GM12878 (cell line): ENCODE data around the gene PAQR5. TPM values are rescaled to one million over a fixed set of nuclear protein-coding genes. Genes with fewer than 3 reads are reported as not detected.

Experiments
- ATAC-seq: fragments of 200-7000 bp; cut with Tn5 transposase; 3 replicates; pipeline ENCODE4 v1.9.1; 2020; ENCODE audit warnings: mild to moderate bottlenecking, moderate library complexity
- Bru-seq: library from RNA; stranded (reverse); fragments of 400-500 nt; gene quantifications from one replicate; lab custom pipeline; 2021; lab: Mats Ljungman, UMichigan
- BruChase-seq, 2 experiments: library from RNA; stranded (reverse); fragments of 400-500 nt; gene quantifications; one replicate each; lab custom pipeline; 2021; lab: Mats Ljungman, UMichigan
- BruUV-seq: library from RNA; stranded (reverse); fragments of 400-500 nt; replicated peaks from 2 replicates; lab custom pipeline; 2021; lab: Mats Ljungman, UMichigan
- CTCF ChIA-PET: fragments of 300-600 bp; sonication (Branson Sonifier 250); formaldehyde crosslinking; extraction: SDS; loops from one replicate; lab custom pipeline; 2021; ENCODE audit warnings: inconsistent platforms; lab: Yijun Ruan, JAX
- POLR2A ChIA-PET: fragments of 350-600 bp; formaldehyde crosslinking; extraction: SDS; loops from one replicate; lab custom pipeline; 2021; ENCODE audit warnings: inconsistent platforms; lab: Charles Lee
- RAD21 ChIA-PET: fragments of 300-600 bp; sonication (Branson Sonifier 250); formaldehyde crosslinking; loops from one replicate; lab custom pipeline; 2023; ENCODE audit warnings: antibody characterized with exemption; ENCODE audit not compliant: unreplicated experiment; lab: Charles Lee
- SMC1A ChIA-PET: fragments of 300-600 bp; sonication (Branson Sonifier 250); formaldehyde crosslinking; loops from one replicate; lab custom pipeline; 2023; ENCODE audit not compliant: unreplicated experiment, uncharacterized antibody; lab: Charles Lee
- DNase-seq: peaks from one replicate; pipeline ENCODE4 v3.0.0-alpha.2; 2011; ENCODE audit warnings: low read depth, low spot score
- FAIRE-seq: peaks from 3 replicates; lab custom pipeline; 2011; peaks lifted over from hg19 to GRCh38; lab: Jason Lieb, UNC
- H2AFZ ChIP-seq: 2 replicates; pipeline ENCODE4 v1.6.0; 2011; ENCODE audit warnings: low read depth, low read length, control low read depth; ENCODE audit not compliant: control insufficient read depth
- H3K27ac ChIP-seq: 2 replicates; pipeline ENCODE4 v1.5.1; 2011; ENCODE audit warnings: control low read depth; ENCODE audit not compliant: control insufficient read depth, insufficient read depth
- H3K27me3 ChIP-seq, 2 experiments: replicated peaks in 1 of 2; 2 replicates each; pipeline versions ENCODE4 v1.6.0 to v1.6.1; 2011; ENCODE audit warnings: low read length in 1 of 2; ENCODE audit not compliant: control insufficient read depth in 2 of 2, insufficient read depth in 2 of 2
- H3K36me3 ChIP-seq, 2 experiments: 2 replicates each; pipeline ENCODE4 v1.5.1; 2011; ENCODE audit warnings: low read length in 1 of 2; ENCODE audit not compliant: control insufficient read depth in 2 of 2, insufficient read depth in 2 of 2
- H3K4me1 ChIP-seq: 2 replicates; pipeline ENCODE4 v1.6.1; 2011; ENCODE audit warnings: mild to moderate bottlenecking, low read length, moderate library complexity, mixed read lengths; ENCODE audit not compliant: control insufficient read depth, insufficient read depth
- H3K4me2 ChIP-seq: 2 replicates; pipeline ENCODE4 v1.6.0; 2011; ENCODE audit warnings: control low read depth; ENCODE audit not compliant: control insufficient read depth, insufficient read depth
- H3K4me3 ChIP-seq: fragments of 200-600 bp; sonication (generic); 2 replicates; pipeline ENCODE4 v1.5.1; 2016
- H3K79me2 ChIP-seq: 2 replicates; pipeline ENCODE4 v1.6.0; 2011; ENCODE audit warnings: low read length; ENCODE audit not compliant: control insufficient read depth, insufficient read depth
- H3K9ac ChIP-seq: 2 replicates; pipeline ENCODE4 v1.8.0; 2011; ENCODE audit warnings: low read length, control low read depth, mixed read lengths; ENCODE audit not compliant: control insufficient read depth, insufficient read depth
- H3K9me3 ChIP-seq: replicated peaks from 3 replicates; pipeline ENCODE4 v1.5.1; 2011; ENCODE audit warnings: mild to moderate bottlenecking, low read length; ENCODE audit not compliant: control insufficient read depth, insufficient read depth
- H4K20me1 ChIP-seq: 2 replicates; pipeline ENCODE4 v1.6.0; 2011; ENCODE audit not compliant: control insufficient read depth, insufficient read depth
- MXI1 ChIP-seq: fragments of 150-350 bp; IDR thresholded peaks from 2 replicates; pipeline ENCODE4 v1.6.1; 2011; ENCODE audit warnings: low read depth, mild to moderate bottlenecking, inconsistent platforms, low read length, improper control_type of control experiment
- RFX5 ChIP-seq: IDR thresholded peaks from 2 replicates; pipeline ENCODE4 v1.6.1; 2011; ENCODE audit warnings: low read depth, low read length, improper control_type of control experiment
- SRF ChIP-seq, 2 experiments: IDR thresholded peaks; 2 replicates each; pipeline ENCODE4 v1.6.1; 2011; ENCODE audit warnings: low read depth in 2 of 2, low read length in 2 of 2, mild to moderate bottlenecking in 1 of 2, moderate library complexity in 1 of 2
- SUZ12 ChIP-seq: fragments of 200-600 bp; sonication (generic); IDR thresholded peaks from one replicate; pipeline ENCODE4 v1.6.1; 2018; ENCODE audit warnings: antibody characterized with exemption, mild to moderate bottlenecking; ENCODE audit not compliant: unreplicated experiment
- WGBS: methylation state at CpG from one replicate; pipeline ENCODE4 v1.1.6; 2016; ENCODE audit warnings: low lambda C conversion rate; ENCODE audit not compliant: insufficient replicate concordance, insufficient coverage; ENCODE audit errors: missing lambda C conversion rate; 5-methylcytosine and 5-hydroxymethylcytosine counted together
- in situ Hi-C: fragments of 300-500 bp; cut with MboI; formaldehyde crosslinking; loops from 9 replicates; pipeline ENCODE4 v1.14.3; 2018; ENCODE audit warnings: mixed read lengths
- intact Hi-C: fragments of 100-400 bp; cut with micrococcal nuclease; formaldehyde crosslinking; loops from one replicate; pipeline ENCODE4 v1.14.2; 2022; ENCODE audit not compliant: unreplicated experiment
- long read RNA-seq, 2 experiments: library from polyadenylated mRNA; unstranded; transcript quantifications; one replicate each; pipeline ENCODE4 v2.0.0, GENCODE V29; 2019 to 2020
- polyA minus RNA-seq, 3 experiments: library from RNA; depleted of rRNA, polyadenylated mRNA; stranded (reverse); fragments of >200 nt; gene quantifications; 2 replicates each; pipeline ENCODE4 v1.2.3, GENCODE V29; 2011
- polyA plus RNA-seq, 11 experiments: library from polyadenylated mRNA; depleted of rRNA in 4 of 11; unstranded in 6 of 11; stranded (reverse) in 5 of 11; fragments of >200 nt; fragmentation: Nextera tagmentation in 4 of 11; fragmentation: Illumina TruSeq in 1 of 11; extraction: Ambion mirVana in 4 of 11; extraction: Trizol in 1 of 11; gene quantifications; 1 replicate in 1 of 11; 2 replicates in 10 of 11; pipeline versions ENCODE4 v1.2.1 to v1.2.3, GENCODE V29; 2011 to 2016; ENCODE audit warnings: inconsistent platforms in 2 of 11, missing spikeins in 2 of 11, low read depth in 1 of 11
- total RNA-seq, 4 experiments: library from RNA; depleted of rRNA in 3 of 4; stranded (reverse); fragments of >200 nt in 3 of 4; fragmentation: Illumina TruSeq in 1 of 4; extraction: Trizol in 1 of 4; gene quantifications; 2 replicates each; pipeline versions ENCODE4 v1.2.1 to v1.2.3, GENCODE V29; 2013 to 2021

PAQR5 gene, protein sequence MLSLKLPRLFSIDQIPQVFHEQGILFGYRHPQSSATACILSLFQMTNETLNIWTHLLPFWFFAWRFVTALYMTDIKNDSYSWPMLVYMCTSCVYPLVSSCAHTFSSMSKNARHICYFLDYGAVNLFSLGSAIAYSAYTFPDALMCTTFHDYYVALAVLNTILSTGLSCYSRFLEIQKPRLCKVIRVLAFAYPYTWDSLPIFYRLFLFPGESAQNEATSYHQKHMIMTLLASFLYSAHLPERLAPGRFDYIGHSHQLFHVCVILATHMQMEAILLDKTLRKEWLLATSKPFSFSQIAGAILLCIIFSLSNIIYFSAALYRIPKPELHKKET
- total RNA-seq (2013; cell fraction: nucleolus; rRNA removed), result not detected in 2 replicates
- total RNA-seq (2014; rRNA removed), result not detected in 2 replicates
- not detected in 2 replicates for total RNA-seq (2014; rRNA removed; fragmentation: Illumina TruSeq; extraction: Trizol)
- total RNA-seq (2021), result not detected in 2 replicates
- polyA plus RNA-seq (2011; ENCODE audit: low read depth), result not detected
- polyA plus RNA-seq (2011; rRNA removed), result 0.03 TPM in 1 of 2 replicates, not detected in the other
- polyA plus RNA-seq (2011; cell fraction: cytosol; rRNA removed), result not detected in 2 replicates
- polyA plus RNA-seq (2011; cell fraction: nucleus; rRNA removed), result 0.01 and 0.12 TPM in 2 replicates
- 0.03 TPM in 1 of 2 replicates, not detected in the other for polyA plus RNA-seq (2012)
- not detected in 2 replicates for polyA plus RNA-seq (2014; fragmentation: Illumina TruSeq; extraction: Trizol)
- under 1 TPM in 1 of 2 experiments, not detected in 1; 0.02 TPM for polyA plus RNA-seq (2014; fragmentation: Nextera tagmentation; extraction: Ambion mirVana)
- not detected in 2 replicates for polyA plus RNA-seq (2014; rRNA removed)
- polyA plus RNA-seq (2016; fragmentation: Nextera tagmentation; extraction: Ambion mirVana), result not detected
- 0.05 TPM in 1 of 2 replicates, not detected in the other for polyA minus RNA-seq (2011; rRNA and poly(A)+ RNA removed)
- 0.67 TPM in 1 of 2 replicates, not detected in the other for polyA minus RNA-seq (2011; cell fraction: cytosol; rRNA and poly(A)+ RNA removed)
- not detected in 2 replicates for polyA minus RNA-seq (2011; cell fraction: nucleus; rRNA and poly(A)+ RNA removed)
- percentile 2 among the genes with signal in this experiment for Bru-seq, nascent RNA
- BruChase-seq, experiment 1, labeled RNA remaining after a 6-hour chase, result percentile 12 among the genes with signal in this experiment
- percentile 13 among the genes with signal in this experiment for BruChase-seq, experiment 2, labeled RNA remaining after a 2-hour chase
- long read RNA-seq, experiment 1, result 0 reads
- long read RNA-seq, experiment 2, result 0 reads

- RAD21 ChIA-PET, result interaction anchor here (1.2 kb wide), 1 partner anchor 10 kb away, joined by 3 read pairs; no protein-coding TSS in a partner anchor
- TF ChIP-seq MXI1, result no peak
- no peak for TF ChIP-seq SRF (IDR thresholded peaks at IDR 0.05; ENCODE audit: low read depth in 2 of 2, low read length in 2 of 2)
- TF ChIP-seq SUZ12, result peak; percentile 87
- no peak for TF ChIP-seq RFX5
- no TSS peak for BruUV-seq
- H2AFZ ChIP-seq, result no peak within 1 kb of the TSS
- 37% methylated on average over 38 of the region's 74 CpGs for WGBS
- no peaks in the 10 kb centered on the region for H3K79me2 ChIP-seq
- H3K4me3 ChIP-seq, result no peak within 1 kb of the TSS
- no peaks in the 10 kb centered on the region for H3K4me1 ChIP-seq
- H3K27ac ChIP-seq, result no peak within 1 kb of the TSS
- in situ Hi-C loops, result no loop called here
- no peaks in the 10 kb centered on the region for H3K36me3 ChIP-seq
- H3K9ac ChIP-seq, result no peak within 1 kb of the TSS
- SMC1A ChIA-PET, result no interaction called here
- H4K20me1 ChIP-seq, result no peaks in the 10 kb centered on the region
- peak; percentile 57 for ATAC-seq
- H3K27me3 ChIP-seq, result peaks cover 5 to 11% of the 10 kb centered on the region in 2 experiments
- DNase-seq, result no peak
- POLR2A ChIA-PET, result no interaction called here
- H3K4me2 ChIP-seq, result peak within 1 kb of the TSS; percentile 55; the same call in 1 of the 2 replicates
- intact Hi-C loops, result no loop called here
- FAIRE-seq, result no peak
- CTCF ChIA-PET, result no interaction called here
- no peaks in the 10 kb centered on the region for H3K9me3 ChIP-seq
Measured at GRCh38 chr15:69298697-69299441, at the start of gene PAQR5. PAQR5 (plus strand) TSS chr15:69298912; CDS start chr15:69360081, 61,169 bp downstream.
